Hypothalamus (tissue), 51 donors: ENCODE data around the gene APBA2.

Experiments used
- DNase-seq, 51 donors: peaks; one replicate each; lab custom pipeline; 2025; lab: John Stamatoyannopoulos, UW

APBA2 gene

DNA sequence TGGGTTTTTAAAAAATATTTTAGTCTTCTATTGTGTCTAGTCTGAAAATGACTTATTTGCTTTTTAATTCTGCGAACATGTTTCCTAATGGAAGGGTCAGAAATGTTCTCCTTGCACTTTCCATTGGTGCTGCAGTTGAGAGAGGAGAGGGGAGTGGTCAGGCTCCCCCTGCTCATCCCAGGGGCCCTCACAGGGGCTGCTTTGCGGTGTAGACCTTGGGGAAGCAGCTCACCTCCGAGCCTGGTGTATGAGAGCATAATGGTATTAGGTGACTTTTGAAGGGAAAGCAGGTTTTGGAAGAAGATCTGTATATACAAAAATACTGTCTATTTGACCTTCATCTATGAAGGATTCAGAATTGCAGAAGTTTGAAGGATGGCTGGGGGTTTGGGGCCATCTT lies 28.3 kb downstream of the APBA2 start:
- DNase-seq = no peak

DNA sequence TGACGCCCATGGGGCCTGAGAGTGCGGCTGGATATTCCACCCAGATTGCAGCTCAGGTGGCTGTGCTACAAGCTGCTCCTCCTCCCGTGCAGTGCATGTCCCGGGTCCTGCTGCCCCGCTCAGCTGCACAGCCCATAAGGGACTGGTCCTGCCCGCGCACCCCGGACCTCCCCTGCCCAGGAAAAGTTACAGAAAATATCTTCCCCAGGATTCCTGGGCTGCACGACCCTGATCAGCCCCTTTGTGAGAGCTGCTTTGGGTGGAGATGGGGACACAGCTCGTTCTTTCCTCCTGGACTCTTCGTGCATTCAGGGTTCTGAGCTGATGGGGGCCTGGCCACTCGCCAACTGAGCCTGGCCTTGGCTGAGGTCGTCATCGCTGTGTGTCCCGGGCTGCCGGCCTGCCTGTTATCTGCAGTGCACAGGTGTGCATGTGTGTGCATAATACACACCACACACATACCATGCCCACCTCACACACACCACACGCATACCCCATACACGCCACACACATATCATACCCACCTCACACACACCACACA lies 28.8 kb downstream of the APBA2 start:
- DNase-seq = no peak

DNA sequence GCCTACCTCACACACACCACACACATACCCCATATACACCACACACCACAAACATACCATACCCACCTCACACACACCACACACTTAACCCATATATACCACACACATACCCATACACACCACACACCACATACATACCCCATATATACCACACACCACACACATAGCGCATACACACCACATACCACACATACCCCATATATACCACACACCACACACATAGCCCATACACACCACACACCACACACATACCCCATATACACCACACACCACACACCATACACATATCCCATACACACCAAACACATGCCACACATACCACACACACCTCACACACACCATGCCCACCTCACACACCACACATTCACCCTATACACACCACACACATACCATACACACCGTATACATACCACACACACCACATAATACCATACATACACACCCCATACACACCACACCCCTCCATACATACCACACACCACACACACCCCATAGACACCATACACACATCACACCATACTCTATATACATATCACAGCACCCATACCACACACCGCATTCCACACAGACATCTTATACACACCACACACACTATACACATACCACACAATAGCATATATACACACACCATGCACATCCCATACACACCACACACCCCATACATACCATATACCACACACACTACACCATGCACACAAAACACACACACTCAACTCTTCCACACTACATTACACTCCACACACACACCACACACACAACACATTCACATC lies 29.5 kb downstream of the APBA2 start:
- no peak for DNase-seq

DNA sequence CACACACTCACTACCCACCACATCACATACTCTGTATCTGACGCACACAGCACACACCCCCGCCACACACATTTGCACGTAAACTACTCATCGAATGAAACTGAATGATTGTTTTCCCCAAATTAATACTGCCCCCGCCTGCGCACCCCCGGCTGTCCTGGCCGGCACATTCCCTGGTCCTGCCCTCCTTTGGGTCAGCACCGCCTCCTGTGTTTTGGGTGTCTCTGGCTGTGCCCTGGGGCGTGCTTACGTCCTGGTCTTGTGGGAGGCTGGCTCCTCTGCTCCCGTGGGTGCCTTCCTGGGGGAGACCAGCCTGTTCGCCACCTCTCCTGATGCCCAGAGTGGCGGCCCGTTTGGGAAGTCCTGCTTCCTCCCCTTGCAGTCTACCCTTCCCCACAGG lies 30.2 kb downstream of the APBA2 start:
- DNase-seq = no peak

DNA sequence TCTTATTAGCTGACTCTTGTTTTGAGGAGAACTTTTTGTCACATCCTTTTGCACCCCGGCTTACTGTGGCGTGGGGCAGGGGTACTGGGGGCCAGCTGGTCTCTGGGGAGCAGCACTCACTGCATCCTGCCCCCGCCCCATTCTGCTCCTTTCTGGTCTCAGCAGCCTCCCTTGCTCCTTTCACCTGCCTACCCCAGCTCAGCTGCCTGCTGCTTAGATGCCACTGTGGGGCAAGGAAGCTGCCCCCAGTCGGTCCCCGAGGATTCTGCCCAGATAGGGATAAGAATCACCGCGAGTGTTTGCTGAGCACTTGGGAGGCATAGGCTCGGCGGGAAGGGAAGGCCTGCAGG lies 32.0 kb downstream of the APBA2 start:
- DNase-seq = no peak

DNA sequence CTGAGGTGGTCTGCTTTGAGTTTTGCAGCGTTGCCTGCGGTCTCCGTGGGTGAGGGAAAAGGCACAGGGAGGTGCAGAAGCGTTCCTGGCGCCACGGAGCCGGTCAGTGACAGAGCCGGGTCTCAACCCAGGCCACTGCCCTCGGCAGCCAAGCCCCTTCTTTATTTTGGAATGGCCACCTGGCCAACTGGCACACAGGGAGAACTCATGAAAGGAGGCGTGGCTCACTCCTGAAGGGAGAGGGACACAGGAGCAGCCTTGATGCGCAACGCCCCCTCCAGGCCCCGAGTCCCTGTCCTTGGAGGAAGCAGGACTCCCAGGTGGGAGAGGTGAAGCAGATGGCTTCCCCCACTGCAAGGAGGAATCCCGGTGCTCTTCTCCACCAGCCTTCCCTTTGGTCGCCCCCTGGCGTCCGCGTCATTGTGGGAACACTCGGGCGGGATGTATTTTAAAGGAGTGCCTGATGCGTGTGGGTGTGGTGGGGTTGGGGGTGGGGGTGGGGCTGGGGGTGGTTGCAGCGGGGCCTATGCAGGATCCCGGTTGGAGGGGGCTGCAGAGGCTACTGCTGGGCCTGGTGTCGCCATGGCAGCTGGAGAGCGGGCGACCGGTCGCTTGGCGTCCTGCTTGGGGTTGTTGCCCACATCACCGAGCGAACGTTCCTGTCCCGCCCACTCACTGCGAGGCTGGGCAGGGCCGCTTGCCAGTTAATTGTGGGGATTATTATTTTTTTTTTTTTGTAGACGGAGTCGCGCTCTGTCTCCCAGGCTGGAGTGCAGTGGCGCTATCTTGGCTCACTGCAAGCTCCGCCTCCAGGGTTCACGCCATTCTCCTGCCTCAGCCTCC lies 32.6 kb downstream of the APBA2 start:
- DNase-seq = no peak

DNA sequence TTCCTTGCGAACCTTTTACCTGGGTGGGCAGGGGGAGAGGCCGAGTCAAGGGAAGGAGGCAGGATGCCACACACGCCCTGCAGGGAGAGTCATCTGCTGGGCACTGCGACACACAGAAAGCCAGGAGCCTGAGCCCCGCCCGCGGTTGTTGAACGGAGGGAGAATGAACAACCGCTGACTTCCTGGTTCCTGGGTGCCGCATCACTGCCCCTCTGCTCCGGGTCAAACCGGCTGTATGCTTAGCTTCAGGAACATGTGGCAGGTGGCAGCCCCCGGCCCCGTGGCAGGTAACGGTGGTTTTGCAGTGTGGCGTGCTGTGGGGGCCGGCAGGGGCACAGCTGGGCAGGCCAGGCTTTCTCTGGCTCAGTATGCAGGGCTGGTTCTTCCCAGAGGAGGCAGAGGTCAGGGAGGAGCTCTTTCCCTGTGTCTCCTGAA lies 33.4 kb downstream of the APBA2 start:
- DNase-seq = no peak

DNA sequence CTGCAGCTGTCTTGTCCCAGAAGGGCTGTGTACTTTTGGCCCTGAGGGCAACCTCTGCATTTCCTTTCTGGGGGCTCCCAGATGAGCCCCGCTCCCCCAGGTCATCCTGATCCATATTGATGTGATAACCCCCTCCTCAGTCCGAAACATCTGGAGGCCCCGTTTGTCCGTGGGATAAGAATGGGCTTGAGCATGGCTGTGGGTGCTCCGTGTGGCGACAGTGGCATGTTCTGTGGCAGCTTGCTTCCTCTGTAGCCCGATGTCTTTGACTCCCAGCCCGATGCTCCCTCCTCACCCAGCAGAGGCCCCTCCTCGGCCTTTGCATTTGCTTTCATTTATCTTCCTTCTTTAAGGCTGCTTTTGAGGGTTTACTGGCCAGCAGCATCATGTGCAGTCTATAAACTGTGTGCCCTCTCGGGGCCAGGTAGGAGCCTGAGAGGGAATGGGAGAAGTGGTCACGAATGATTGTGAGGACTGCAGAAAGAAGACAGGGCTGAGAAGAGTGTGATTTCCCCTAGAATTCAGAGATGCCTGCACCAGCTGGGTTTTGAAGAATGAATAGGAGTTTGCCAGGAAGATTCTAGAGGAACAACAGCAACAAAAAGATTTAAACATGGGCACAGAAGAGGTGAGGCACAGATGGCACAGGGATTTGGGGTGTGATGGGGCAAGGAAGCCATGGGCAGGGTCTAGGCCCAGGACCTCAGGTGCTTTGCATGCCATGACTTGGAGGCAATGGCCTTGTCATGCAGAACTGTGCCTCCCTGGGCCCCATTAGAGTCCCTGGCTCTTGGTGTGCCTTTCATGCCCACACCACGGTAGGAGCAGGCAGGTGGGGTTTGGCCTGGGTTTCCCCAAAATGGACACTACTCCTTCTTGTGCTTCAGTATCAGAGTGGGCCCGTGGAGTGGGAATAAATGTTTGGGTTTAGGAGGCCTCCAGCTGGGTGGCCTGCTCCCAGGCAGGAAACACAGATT lies 34.2 kb downstream of the APBA2 start:
- DNase-seq = no peak

DNA sequence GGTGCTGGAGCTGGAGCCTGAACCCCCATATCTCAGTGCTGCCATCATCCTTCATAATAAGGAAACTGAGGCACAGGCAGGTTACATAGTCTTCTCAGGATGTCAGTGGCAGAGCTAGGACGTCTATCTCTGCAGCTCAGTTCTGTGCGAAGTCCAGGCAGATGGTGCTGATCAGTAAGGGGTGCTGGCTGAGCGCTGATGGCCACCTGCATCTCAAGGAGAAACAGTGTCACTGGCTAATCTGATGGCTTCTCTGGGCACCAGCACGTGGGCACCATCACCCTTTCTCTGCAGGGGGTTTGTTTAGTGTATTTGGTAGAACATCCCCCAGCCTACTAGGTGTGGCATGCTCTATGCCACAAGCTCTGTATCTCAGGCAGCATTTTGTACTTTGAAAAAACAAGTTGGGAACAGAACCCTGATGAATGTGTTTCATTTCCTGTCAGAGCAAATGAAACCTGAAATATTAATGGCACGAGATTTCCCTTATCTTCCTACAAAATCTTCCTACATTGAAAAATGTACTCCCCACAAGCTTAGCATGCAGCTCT lies 35.1 kb downstream of the APBA2 start:
- no peak for DNase-seq

DNA sequence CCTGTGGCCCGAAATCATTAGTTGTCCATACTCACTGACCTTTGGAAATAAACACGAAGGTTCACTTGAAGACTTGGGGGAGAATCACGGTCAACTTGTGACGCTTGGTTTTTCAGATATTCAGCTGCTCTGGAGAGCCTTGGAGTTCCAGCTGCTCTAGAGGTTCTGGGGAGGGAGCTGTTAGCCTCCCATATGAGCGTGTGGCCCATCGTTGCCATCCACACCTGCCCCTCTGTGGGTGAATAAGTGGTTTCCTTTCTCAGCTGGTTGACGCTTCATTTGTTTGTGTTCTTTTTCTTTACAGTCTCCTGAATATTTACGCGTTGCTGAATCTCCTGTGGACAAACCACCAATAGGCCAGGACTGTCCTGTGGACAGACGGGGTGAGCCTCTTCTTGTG lies 35.6 kb downstream of the APBA2 start:
- no peak for DNase-seq

DNA sequence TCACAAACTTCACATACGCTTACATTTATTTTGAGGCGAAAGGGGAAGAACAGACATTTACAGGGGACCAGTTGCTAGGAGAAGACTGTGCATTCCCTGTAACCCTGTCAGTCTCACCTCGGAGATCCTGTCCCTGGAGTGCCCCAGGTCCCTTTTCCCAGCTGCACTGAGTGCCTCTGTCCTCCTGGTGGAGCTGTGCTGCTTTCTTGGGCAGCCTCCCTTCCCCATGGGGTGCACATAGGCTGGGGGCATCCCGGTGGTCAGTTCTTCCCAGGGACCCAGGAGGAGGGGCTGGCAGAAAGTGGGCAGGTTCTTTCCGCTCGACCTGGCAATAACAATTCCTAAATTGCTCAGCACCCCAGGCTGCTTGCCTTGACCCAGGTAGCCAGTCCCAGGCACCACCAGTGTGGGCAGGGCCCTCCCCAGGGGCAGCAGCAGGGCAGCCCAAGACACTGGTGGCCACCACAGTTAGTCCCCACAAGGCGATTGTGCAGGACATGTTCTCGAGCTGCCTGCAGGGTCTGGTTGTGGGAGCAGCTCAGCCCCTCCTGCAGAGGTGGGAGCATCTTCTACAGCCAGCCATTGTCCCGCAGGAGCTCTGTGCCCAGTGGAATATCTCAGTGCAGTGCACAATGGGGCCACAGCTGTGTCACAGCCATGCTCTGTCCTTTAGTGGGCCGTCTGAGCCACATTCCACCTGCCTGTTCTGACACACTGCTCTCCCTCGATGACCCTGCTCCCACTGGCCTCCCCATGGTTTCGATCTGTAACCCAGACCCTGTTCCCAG lies 36.3 kb downstream of the APBA2 start:
- peak in 7 of 51 donors; percentile 14 to 39 (median 21) for DNase-seq

DNA sequence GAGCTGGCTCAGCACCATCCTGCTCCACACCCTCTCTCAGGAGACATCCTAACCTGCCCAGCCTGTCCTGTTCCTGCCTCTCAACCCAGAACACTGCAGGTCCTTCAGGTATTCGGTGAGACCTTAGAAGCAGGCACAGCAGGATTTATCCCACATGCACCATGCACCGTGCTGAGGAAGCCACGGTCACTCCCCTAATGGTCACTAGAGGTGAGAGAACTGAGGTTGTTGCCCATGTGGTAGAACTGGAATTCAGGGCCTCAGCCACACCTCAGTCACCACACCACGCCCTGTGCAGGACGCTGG lies 36.9 kb downstream of the APBA2 start:
- DNase-seq = no peak

DNA sequence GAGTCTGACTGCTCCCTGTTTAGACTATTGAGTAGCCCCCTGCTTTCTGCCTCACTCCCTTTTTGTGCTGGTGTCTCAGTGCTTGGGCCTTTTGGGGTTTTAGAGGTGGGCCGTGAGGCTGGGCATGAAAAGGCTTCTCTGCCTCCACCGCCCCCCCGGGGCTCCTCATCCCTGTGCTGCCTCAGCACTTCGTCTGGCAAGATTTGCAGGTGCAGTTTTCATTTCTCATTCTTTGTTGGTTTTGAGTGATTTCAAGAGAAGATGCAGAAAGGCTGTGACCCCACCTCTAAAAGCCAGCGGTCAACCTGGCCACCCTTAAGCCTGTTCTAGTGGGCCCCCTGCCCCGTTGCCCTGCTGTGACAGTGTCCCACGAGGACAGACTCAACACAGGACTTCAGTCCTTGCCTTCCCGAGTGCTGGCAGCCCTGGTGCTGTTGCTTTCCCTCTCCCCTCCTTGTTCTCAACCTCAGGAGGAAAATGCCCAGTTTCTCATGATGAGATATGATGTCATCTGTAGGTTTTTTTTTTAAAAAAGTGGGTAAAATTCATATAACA lies 38.0 kb downstream of the APBA2 start:
- DNase-seq = no peak

DNA sequence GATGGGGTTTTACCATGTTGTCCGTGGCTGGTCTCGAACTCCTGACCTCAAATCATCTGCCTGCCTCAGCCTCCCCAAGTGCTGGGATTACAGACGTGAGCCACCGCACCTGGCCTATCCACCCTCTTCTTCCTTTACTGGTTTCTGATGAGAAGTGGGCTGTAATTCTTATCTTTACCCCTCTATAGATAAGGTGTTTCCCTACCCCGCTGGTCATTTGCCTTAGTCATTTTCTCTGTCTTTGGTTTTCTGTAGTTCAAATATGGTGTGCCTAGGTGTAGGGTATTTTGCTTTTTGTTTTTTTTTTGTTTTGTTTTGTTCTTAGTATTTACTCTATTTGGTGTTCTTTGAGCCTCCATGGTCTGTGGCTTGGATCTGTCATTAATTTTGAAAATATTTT lies 41.3 kb downstream of the APBA2 start:
- DNase-seq = no peak

DNA sequence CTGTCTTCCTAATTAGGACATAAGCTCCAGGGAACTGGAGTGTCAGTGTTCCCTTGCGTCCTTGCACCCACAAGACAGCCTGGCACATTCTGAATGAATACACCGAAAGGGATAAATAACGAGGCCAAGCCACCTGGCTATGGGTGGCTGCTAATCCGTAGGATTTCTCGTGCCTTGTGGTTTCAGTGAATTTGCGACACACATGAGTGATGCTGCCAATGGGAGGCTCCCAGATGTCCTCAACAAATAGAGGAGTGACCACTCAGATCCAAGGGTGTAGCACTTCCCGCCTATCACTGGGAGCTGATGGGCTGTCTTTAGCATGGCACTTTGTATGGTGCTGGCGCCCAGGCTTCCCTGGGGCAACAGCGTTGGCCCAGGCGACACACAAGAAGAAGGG lies 43.4 kb downstream of the APBA2 start:
- no peak for DNase-seq

DNA sequence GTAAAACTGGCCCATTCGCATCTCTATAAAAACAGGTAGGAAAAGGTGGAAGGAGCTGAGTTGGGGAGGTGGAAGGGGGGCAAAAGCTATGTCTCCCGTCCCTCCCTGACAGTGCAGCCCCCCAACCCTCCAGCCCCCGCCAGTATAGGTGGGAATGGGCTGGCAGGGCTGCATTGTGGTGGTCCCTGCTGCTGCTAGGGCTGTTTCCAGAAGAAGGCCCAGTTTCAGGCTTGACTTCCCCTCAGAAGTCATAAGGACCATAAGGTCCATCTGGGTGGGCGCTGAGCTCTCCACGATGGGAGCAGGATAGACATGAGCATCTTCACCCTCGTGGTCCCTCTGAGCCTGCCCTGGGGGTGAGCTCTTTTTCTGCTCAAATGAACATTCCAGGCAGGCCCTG lies 44.2 kb downstream of the APBA2 start:
- DNase-seq = no peak

DNA sequence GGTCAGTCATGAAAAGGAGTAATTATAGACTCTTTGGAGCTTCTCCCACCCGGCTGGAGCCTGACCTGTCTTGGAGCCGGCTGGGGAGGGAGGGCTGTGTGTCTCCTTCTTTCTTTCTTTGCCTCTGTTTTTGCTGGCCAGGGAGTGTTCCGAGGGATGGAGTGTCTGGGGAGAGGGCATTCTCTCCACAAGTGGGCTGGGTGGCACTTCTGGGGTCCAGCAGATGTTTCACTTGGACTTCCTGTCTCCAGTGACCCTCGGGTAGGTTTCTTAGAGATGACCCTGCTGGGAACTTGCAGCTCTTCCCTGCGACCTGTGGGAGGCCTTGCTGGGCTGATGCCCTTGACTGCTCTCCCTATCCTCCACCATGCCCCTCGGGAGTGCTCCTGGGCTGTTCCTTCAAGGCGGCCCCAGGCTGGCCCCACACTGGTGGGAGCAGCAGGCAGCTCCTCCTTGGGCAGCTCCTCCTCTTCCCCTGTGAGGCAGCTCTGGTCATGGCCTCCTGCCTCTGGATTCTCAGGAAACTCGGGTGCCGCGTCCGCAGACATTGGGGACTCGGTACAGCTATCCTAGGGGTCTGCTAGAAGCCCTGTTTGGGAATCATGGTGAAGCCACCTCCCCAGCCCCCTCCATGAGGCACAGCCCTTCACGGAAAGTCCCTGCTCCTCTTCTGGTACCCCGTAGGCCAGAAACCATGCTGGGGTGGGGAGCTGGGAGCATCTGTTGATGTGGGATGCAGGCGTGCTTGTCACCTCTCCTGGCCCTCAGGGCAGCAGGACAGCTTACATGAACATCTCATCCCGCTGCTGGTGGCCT lies 44.9 kb downstream of the APBA2 start:
- DNase-seq = no peak

DNA sequence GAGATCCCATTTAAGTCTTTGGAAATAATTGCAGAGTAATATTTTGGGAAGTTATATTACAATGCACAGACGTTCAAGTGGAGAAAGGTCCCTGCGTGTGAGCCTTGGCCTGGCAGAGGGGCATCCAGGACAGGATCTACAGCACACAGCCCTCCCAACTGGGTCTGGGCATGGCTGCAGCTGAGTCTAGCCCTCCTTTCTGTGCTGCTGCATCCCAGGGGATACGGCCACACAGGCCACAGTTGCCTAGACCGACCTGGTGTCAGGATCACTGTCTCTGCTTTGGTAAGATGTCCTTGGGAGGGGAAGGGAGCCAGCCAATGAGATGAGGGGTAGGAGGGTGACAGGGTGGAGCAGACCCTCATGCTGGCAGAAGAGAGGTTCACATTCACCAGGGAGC lies 46.1 kb downstream of the APBA2 start:
- no peak for DNase-seq

DNA sequence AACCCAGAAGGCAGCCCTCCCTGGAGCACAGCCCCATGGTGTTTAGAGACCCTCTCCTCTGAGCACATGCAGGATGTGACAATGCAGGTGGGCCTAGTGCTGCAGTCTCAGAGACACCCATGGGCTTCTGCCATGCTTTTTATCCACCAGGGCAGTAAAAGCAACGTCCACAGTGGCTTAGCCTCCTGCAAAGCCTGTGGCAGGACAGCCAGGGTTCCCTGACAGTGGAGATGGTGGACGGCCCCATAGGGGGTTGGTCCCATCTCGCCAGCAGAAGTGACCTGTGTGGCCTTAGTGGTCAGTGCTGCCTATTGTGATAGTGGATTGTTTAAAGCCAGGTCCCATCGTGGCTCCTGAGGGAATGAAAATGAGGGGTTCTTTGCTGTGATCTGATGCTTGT lies 46.6 kb downstream of the APBA2 start:
- no peak for DNase-seq
